ENCODE results near the gene MS4A10. TPM values are rescaled to one million over a fixed set of nuclear protein-coding genes. Genes with fewer than 3 reads are reported as not detected.
A peak's percentile ranks its signal among the peaks of the same experiment; 100 is the strongest.

The MS4A10 gene
- total and polyA plus RNA-seq, 10 of the 15 experiments (the other 5 are each of a cell fraction or from before 2014, with no cell fraction given) = not detected

DNA sequence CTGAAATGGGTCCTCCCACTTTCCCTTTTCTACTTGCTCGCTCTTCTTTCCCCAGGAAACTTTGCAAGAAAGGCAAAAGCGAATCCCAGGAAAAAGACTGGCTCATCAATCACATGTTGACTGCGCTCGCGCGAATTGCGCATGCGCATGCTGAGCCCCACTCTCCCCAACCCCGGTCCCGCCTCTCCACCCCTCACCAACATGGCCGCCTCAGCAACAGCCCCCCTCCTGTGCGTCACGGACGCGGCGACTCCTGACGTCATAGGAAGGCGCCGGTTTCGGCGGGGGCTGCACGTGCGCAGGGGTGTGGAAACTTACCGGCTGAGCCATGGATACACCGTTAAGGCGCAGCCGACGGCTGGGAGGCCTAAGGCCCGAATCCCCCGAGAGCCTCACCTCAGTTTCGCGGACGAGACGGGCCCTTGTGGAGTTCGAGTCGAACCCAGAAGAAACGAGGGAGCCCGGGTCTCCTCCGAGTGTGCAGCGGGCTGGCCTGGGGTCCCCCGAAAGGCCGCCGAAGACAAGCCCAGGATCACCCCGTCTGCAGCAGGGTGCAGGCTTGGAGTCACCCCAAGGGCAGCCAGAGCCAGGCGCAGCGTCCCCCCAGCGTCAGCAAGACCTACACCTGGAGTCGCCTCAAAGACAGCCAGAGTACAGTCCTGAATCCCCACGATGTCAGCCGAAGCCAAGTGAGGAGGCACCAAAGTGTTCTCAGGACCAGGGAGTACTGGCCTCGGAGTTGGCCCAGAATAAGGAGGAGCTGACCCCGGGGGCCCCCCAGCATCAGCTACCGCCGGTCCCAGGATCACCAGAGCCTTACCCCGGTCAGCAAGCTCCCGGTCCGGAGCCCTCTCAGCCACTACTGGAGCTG is 56.9 kb downstream of the MS4A10 start, which contains the start of gene CCDC86 (continued):
- TF ChIP-seq REST (IDR thresholded peaks at IDR 0.05; ENCODE audit: low read depth, low read length) = no peak
- TF ChIP-seq, protein P1, sequence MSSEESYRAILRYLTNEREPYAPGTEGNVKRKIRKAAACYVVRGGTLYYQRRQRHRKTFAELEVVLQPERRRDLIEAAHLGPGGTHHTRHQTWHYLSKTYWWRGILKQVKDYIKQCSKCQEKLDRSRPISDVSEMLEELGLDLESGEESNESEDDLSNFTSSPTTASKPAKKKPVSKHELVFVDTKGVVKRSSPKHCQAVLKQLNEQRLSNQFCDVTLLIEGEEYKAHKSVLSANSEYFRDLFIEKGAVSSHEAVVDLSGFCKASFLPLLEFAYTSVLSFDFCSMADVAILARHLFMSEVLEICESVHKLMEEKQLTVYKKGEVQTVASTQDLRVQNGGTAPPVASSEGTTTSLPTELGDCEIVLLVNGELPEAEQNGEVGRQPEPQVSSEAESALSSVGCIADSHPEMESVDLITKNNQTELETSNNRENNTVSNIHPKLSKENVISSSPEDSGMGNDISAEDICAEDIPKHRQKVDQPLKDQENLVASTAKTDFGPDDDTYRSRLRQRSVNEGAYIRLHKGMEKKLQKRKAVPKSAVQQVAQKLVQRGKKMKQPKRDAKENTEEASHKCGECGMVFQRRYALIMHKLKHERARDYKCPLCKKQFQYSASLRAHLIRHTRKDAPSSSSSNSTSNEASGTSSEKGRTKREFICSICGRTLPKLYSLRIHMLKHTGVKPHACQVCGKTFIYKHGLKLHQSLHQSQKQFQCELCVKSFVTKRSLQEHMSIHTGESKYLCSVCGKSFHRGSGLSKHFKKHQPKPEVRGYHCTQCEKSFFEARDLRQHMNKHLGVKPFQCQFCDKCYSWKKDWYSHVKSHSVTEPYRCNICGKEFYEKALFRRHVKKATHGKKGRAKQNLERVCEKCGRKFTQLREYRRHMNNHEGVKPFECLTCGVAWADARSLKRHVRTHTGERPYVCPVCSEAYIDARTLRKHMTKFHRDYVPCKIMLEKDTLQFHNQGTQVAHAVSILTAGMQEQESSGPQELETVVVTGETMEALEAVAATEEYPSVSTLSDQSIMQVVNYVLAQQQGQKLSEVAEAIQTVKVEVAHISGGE (CRISPR knock-in tag; IDR thresholded peaks at IDR 0.05) = no peak
- TF ChIP-seq NFYB (IDR thresholded peaks at IDR 0.05; ENCODE audit: insufficient read depth, low read depth, low read length) = no peak
- TF ChIP-seq E4F1 (IDR thresholded peaks at IDR 0.05; ENCODE audit: borderline replicate concordance, partially characterized antibody) = no peak
- TF ChIP-seq SMAD5 (IDR thresholded peaks at IDR 0.05; ENCODE audit: low read depth) = no peak
- TF ChIP-seq PAX5 (IDR thresholded peaks at IDR 0.05; ENCODE audit: borderline replicate concordance, low read depth, low read length) = peak; percentile 87; the same call in 1 of the 2 replicates
- peak; percentile 93 for TF ChIP-seq RELA (IDR thresholded peaks at IDR 0.05; ENCODE audit: borderline replicate concordance, partially characterized antibody)
- TF ChIP-seq PML (IDR thresholded peaks at IDR 0.05; ENCODE audit: low read length) = peak; percentile 59; the same call in 1 of the 2 replicates
- TF ChIP-seq CEBPB (IDR thresholded peaks at IDR 0.05; ENCODE audit: borderline replicate concordance in 1 of 2, low read depth in 2 of 2, low read length in 2 of 2) = no peak
- no peak for TF ChIP-seq JUNB (IDR thresholded peaks at IDR 0.05)
- TF ChIP-seq E2F4 (IDR thresholded peaks at IDR 0.05; ENCODE audit: low read depth, low read length) = no peak
- TF ChIP-seq, protein P2, sequence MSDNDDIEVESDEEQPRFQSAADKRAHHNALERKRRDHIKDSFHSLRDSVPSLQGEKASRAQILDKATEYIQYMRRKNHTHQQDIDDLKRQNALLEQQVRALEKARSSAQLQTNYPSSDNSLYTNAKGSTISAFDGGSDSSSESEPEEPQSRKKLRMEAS (IDR thresholded peaks at IDR 0.05; ENCODE audit: low read depth, low read length) = peak; percentile 100
